Measurements from ENCODE around the gene MOB1B. TPM values are rescaled to one million over a fixed set of nuclear protein-coding genes. Genes with fewer than 3 reads are reported as not detected.
"Not testable (repeated sequence)": the region's sequence is repeated elsewhere in the genome, so short reads cannot be mapped to it uniquely, and the experiment has no call there.

Gene MOB1B
- total RNA-seq, 2 experiments from 2014 or later: 15.3 to 16.4 TPM

GRCh38 chr4:71011451-71011850 is 109.3 kb downstream of the MOB1B start:
- Mint-ChIP-seq H3K27me3 (ENCODE audit: low read depth) (no peaks in the 10 kb centered on the region), H3K9me3 (ENCODE audit: insufficient read depth) (peaks cover 10% of the 10 kb centered on the region), H3K4me1 (ENCODE audit: low read depth) (peaks cover 32% of the 10 kb centered on the region), H3K36me3 (ENCODE audit: low read depth) (peaks cover 64% of the 10 kb centered on the region), H3K27ac (no peak overlapping the region), H3K4me3 (no peak overlapping the region)
- ATAC-seq: no peak
- ChIA-PET POLR2A (no interaction called here), CTCF (no interaction called here)
- DNase-seq: no peak

GRCh38 chr4:71017391-71017790 is 115.2 kb downstream of the MOB1B start:
- CTCF ChIA-PET; H3K4me3 Mint-ChIP-seq; POLR2A ChIA-PET; ATAC-seq; H3K27me3 Mint-ChIP-seq (ENCODE audit: low read depth); DNase-seq; H3K9me3 Mint-ChIP-seq (ENCODE audit: insufficient read depth); H3K27ac Mint-ChIP-seq; H3K4me1 Mint-ChIP-seq (ENCODE audit: low read depth): not testable (repeated sequence)
- H3K36me3 Mint-ChIP-seq (ENCODE audit: low read depth): peaks cover 57% of the 10 kb centered on the region

GRCh38 chr4:71020611-71021010 is 118.4 kb downstream of the MOB1B start:
- no peaks in the 10 kb centered on the region for H3K9me3 Mint-ChIP-seq (ENCODE audit: insufficient read depth)
- no peaks in the 10 kb centered on the region for H3K27me3 Mint-ChIP-seq (ENCODE audit: low read depth)
- ATAC-seq: no peak
- peaks cover 3% of the 10 kb centered on the region for H3K4me1 Mint-ChIP-seq (ENCODE audit: low read depth)
- DNase-seq: no peak
- peaks cover 53% of the 10 kb centered on the region for H3K36me3 Mint-ChIP-seq (ENCODE audit: low read depth)
- ChIA-PET CTCF (interaction anchor here (2.8 kb wide), 1 partner anchor 11 kb away, joined by 16 read pairs; no protein-coding TSS in a partner anchor), POLR2A (no interaction called here)
- H3K4me3 Mint-ChIP-seq: no peak overlapping the region
- no peak overlapping the region for H3K27ac Mint-ChIP-seq

GRCh38 chr4:71025654-71026053 is 123.5 kb downstream of the MOB1B start:
- H3K4me1 Mint-ChIP-seq (ENCODE audit: low read depth): peaks cover 3% of the 10 kb centered on the region
- CTCF ChIA-PET: interaction anchor here (1.5 to 2.2 kb wide), 2 partner anchors 16 to 291 kb away, joined by 4 to 12 read pairs; no protein-coding TSS in a partner anchor

GRCh38 chr4:71026086-71026485 is 123.9 kb downstream of the MOB1B start:
- ATAC-seq (no peak), DNase-seq (no peak)
- H3K9me3 Mint-ChIP-seq (ENCODE audit: insufficient read depth): no peaks in the 10 kb centered on the region
- ChIA-PET CTCF (interaction anchor here (1.5 to 2.2 kb wide), 2 partner anchors 17 to 291 kb away, joined by 4 to 12 read pairs; no protein-coding TSS in a partner anchor), POLR2A (no interaction called here)
- H3K4me1 Mint-ChIP-seq (ENCODE audit: low read depth): peaks cover 3% of the 10 kb centered on the region
- no peaks in the 10 kb centered on the region for H3K27me3 Mint-ChIP-seq (ENCODE audit: low read depth)
- no peak overlapping the region for H3K4me3 Mint-ChIP-seq
- no peak overlapping the region for H3K27ac Mint-ChIP-seq
- H3K36me3 Mint-ChIP-seq (ENCODE audit: low read depth): peaks cover 59% of the 10 kb centered on the region

More at GRCh38 chr4:71025654-71026053, 123.5 kb downstream of the MOB1B start:
- ATAC-seq (no peak), DNase-seq (no peak)
- no peaks in the 10 kb centered on the region for H3K27me3 Mint-ChIP-seq (ENCODE audit: low read depth)
- H3K27ac Mint-ChIP-seq: no peak overlapping the region
- no peaks in the 10 kb centered on the region for H3K9me3 Mint-ChIP-seq (ENCODE audit: insufficient read depth)
- peaks cover 58% of the 10 kb centered on the region for H3K36me3 Mint-ChIP-seq (ENCODE audit: low read depth)
- no peak overlapping the region for H3K4me3 Mint-ChIP-seq
- POLR2A ChIA-PET: no interaction called here

GRCh38 chr4:71027611-71028010 is 125.4 kb downstream of the MOB1B start:
- Mint-ChIP-seq H3K4me3 (no peak overlapping the region), H3K36me3 (ENCODE audit: low read depth) (peaks cover 49% of the 10 kb centered on the region), H3K27ac (no peak overlapping the region), H3K27me3 (ENCODE audit: low read depth) (no peaks in the 10 kb centered on the region), H3K4me1 (ENCODE audit: low read depth) (no peaks in the 10 kb centered on the region), H3K9me3 (ENCODE audit: insufficient read depth) (no peaks in the 10 kb centered on the region)
- ChIA-PET CTCF (no interaction called here), POLR2A (no interaction called here)
- DNase-seq (no peak), ATAC-seq (no peak)

GRCh38 chr4:71029504-71029903 is 127.3 kb downstream of the MOB1B start:
- Mint-ChIP-seq H3K4me3 (no peak overlapping the region), H3K4me1 (ENCODE audit: low read depth) (no peaks in the 10 kb centered on the region), H3K27ac (no peak overlapping the region), H3K27me3 (ENCODE audit: low read depth) (no peaks in the 10 kb centered on the region), H3K36me3 (ENCODE audit: low read depth) (peaks cover 32% of the 10 kb centered on the region), H3K9me3 (ENCODE audit: insufficient read depth) (no peaks in the 10 kb centered on the region)
- CTCF ChIA-PET: interaction anchor here (1.0 to 1.1 kb wide), 2 partner anchors 20 to 26 kb away, joined by 3 to 4 read pairs; no protein-coding TSS in a partner anchor
- ATAC-seq (no peak), DNase-seq (no peak)
- POLR2A ChIA-PET: no interaction called here

- POLR2A ChIA-PET; H3K27me3 Mint-ChIP-seq (ENCODE audit: low read depth); H3K27ac Mint-ChIP-seq; H3K9me3 Mint-ChIP-seq (ENCODE audit: insufficient read depth); CTCF ChIA-PET; H3K4me1 Mint-ChIP-seq (ENCODE audit: low read depth); ATAC-seq; DNase-seq; H3K4me3 Mint-ChIP-seq: not testable (repeated sequence)
- H3K36me3 Mint-ChIP-seq (ENCODE audit: low read depth): peaks cover 17% of the 10 kb centered on the region
Observed at GRCh38 chr4:71032106-71032505, 129.9 kb downstream of the MOB1B start.

Other genes with a start within 250 kb of the MOB1B start
- not detected for gene JCHAIN, start 235.9 kb upstream of the MOB1B start, total RNA-seq
- 10 to 100 TPM; 38.7 to 39.2 TPM for gene UTP3, start 213.8 kb upstream of the MOB1B start, total RNA-seq
- 10 to 100 TPM; 35.1 to 43.2 TPM for gene RUFY3, start 180.4 kb upstream of the MOB1B start, total RNA-seq
- gene GRSF1, start 62.5 kb upstream of the MOB1B start, total RNA-seq: 10 to 100 TPM; 67.9 to 69.2 TPM
- gene DCK, start 91.3 kb downstream of the MOB1B start, total RNA-seq: 10 to 100 TPM; 74.2 to 77.3 TPM